H9 (cell line): ENCODE results near the gene MYH11. TPM values are rescaled to one million over a fixed set of nuclear protein-coding genes. Genes with fewer than 3 reads are reported as not detected.

Source experiments
- DNase-seq: peaks from one replicate; pipeline ENCODE4 v3.0.0-alpha.2; 2017
- H2AFZ ChIP-seq: one replicate; pipeline ENCODE4 v1.6.1; 2013; ENCODE audit warnings: mild to moderate bottlenecking, low read length, control low read depth, moderate library complexity
- H2AK5ac ChIP-seq: 2 replicates; pipeline ENCODE4 v1.6.1; 2013; ENCODE audit warnings: low read length, control low read depth, mixed read lengths; ENCODE audit not compliant: insufficient read length
- H2BK120ac ChIP-seq: one replicate; pipeline ENCODE4 v1.6.1; 2013; ENCODE audit warnings: low read depth, mild to moderate bottlenecking, low read length, control low read depth, inconsistent platforms; ENCODE audit not compliant: poor library complexity, severe bottlenecking
- H2BK12ac ChIP-seq: 2 replicates; pipeline ENCODE4 v1.6.1; 2013; ENCODE audit warnings: low read length, control low read depth, mixed read lengths, low read depth; ENCODE audit not compliant: insufficient read length
- H2BK15ac ChIP-seq: 2 replicates; pipeline ENCODE4 v1.6.1; 2013; ENCODE audit warnings: low read depth, low read length, control low read depth
- H2BK20ac ChIP-seq: one replicate; pipeline ENCODE4 v1.6.1; 2013; ENCODE audit warnings: low read depth, mild to moderate bottlenecking, low read length, control low read depth, inconsistent platforms; ENCODE audit not compliant: poor library complexity, severe bottlenecking
- H2BK5ac ChIP-seq: 2 replicates; pipeline ENCODE4 v1.6.1; 2013; ENCODE audit warnings: low read length, control low read depth, mixed read lengths; ENCODE audit not compliant: insufficient read length
- H3K14ac ChIP-seq: 2 replicates; pipeline ENCODE4 v1.6.1; 2013; ENCODE audit warnings: low read length, control low read depth; ENCODE audit not compliant: insufficient read depth
- H3K18ac ChIP-seq: 2 replicates; pipeline ENCODE4 v1.6.1; 2013; ENCODE audit warnings: low read depth, mild to moderate bottlenecking, mixed read lengths, low read length, control low read depth; ENCODE audit not compliant: insufficient read length
- H3K23ac ChIP-seq: 2 replicates; pipeline ENCODE4 v1.6.1; 2013; ENCODE audit warnings: low read length, control low read depth, mixed read lengths, low read depth; ENCODE audit not compliant: insufficient read length
- H3K23me2 ChIP-seq: 2 replicates; pipeline ENCODE4 v1.6.1; 2013; ENCODE audit warnings: low read depth, mild to moderate bottlenecking, mixed read lengths, low read length, control low read depth; ENCODE audit not compliant: insufficient read length, poor library complexity, severe bottlenecking
- H3K27ac ChIP-seq: 2 replicates; pipeline ENCODE4 v1.5.1; 2013; ENCODE audit warnings: low read length, control low read depth, mixed read lengths, low read depth; ENCODE audit not compliant: insufficient read length
- H3K27me3 ChIP-seq: 2 replicates; pipeline ENCODE4 v1.6.1; 2013; ENCODE audit warnings: low read length, control low read depth, inconsistent platforms; ENCODE audit not compliant: insufficient read depth
- H3K4ac ChIP-seq: 2 replicates; pipeline ENCODE4 v1.6.1; 2013; ENCODE audit warnings: low read depth, mild to moderate bottlenecking, control low read depth, inconsistent platforms, low read length, moderate library complexity
- H3K4me1 ChIP-seq: 2 replicates; pipeline ENCODE4 v1.6.1; 2013; ENCODE audit warnings: low read length, control low read depth, inconsistent platforms; ENCODE audit not compliant: insufficient read depth
- H3K4me2 ChIP-seq: 2 replicates; pipeline ENCODE4 v1.6.1; 2013; ENCODE audit warnings: low read length, control low read depth, mixed read lengths; ENCODE audit not compliant: insufficient read length, insufficient read depth
- H3K56ac ChIP-seq: 2 replicates; pipeline ENCODE4 v1.6.1; 2013; ENCODE audit warnings: low read depth, mild to moderate bottlenecking, mixed read lengths, low read length, control low read depth; ENCODE audit not compliant: insufficient read length
- H3K79me1 ChIP-seq: 2 replicates; pipeline ENCODE4 v1.6.1; 2013; ENCODE audit warnings: low read depth, mild to moderate bottlenecking, moderate library complexity, low read length, control low read depth, inconsistent platforms; ENCODE audit not compliant: insufficient read depth, poor library complexity, severe bottlenecking
- H3K79me2 ChIP-seq: 2 replicates; pipeline ENCODE4 v1.6.1; 2013; ENCODE audit warnings: low read length, control low read depth, inconsistent platforms; ENCODE audit not compliant: insufficient read depth
- H3K9ac ChIP-seq: 2 replicates; pipeline ENCODE4 v1.6.1; 2013; ENCODE audit warnings: low read length, control low read depth, mixed read lengths; ENCODE audit not compliant: insufficient read length; ENCODE audit errors: extremely low read depth
- H3K9me3 ChIP-seq: one replicate; pipeline ENCODE4 v1.6.1; 2013; ENCODE audit warnings: low read depth, low read length, inconsistent platforms; ENCODE audit not compliant: control insufficient read depth
- H3T11ph ChIP-seq: one replicate; pipeline ENCODE4 v1.6.1; 2013; ENCODE audit warnings: mild to moderate bottlenecking, low read length, control low read depth, inconsistent platforms
- H4K20me1 ChIP-seq: one replicate; pipeline ENCODE4 v1.6.1; 2013; ENCODE audit not compliant: control insufficient read depth, insufficient read length, insufficient read depth
- H4K5ac ChIP-seq: 2 replicates; pipeline ENCODE4 v1.6.1; 2013; ENCODE audit warnings: low read depth, mild to moderate bottlenecking, mixed read lengths, low read length, control low read depth; ENCODE audit not compliant: insufficient read length
- H4K8ac ChIP-seq: replicated peaks from 2 replicates; pipeline ENCODE4 v1.6.1; 2013; ENCODE audit warnings: low read length, control low read depth, mixed read lengths, low read depth; ENCODE audit not compliant: insufficient read length
- H4K91ac ChIP-seq: 2 replicates; pipeline ENCODE4 v1.6.1; 2013; ENCODE audit warnings: low read depth, mild to moderate bottlenecking, moderate library complexity, mixed read lengths, low read length, control low read depth; ENCODE audit not compliant: insufficient read length
- H3K27ac Mint-ChIP-seq, 3 experiments: 2 replicates in 2 of 3; 3 replicates in 1 of 3; pipeline ENCODE4 v1.8.0; 2020 to 2021; ENCODE audit warnings: mixed read lengths in 3 of 3, mild to moderate bottlenecking in 1 of 3, moderate library complexity in 1 of 3
- H3K27me3 Mint-ChIP-seq: 2 replicates; pipeline ENCODE4 v1.8.0; 2021; ENCODE audit warnings: low read depth, mild to moderate bottlenecking, moderate library complexity, mixed read lengths
- H3K36me3 Mint-ChIP-seq, 3 experiments: 2 replicates in 2 of 3; 3 replicates in 1 of 3; pipeline ENCODE4 v1.8.0; 2020 to 2021; ENCODE audit warnings: low read depth in 3 of 3, mixed read lengths in 3 of 3; ENCODE audit not compliant: insufficient read depth in 1 of 3
- H3K4me1 Mint-ChIP-seq, 2 experiments: 2 replicates each; pipeline ENCODE4 v1.8.0; 2020; ENCODE audit warnings: mixed read lengths in 2 of 2
- H3K4me3 Mint-ChIP-seq, 2 experiments: 2 replicates in 1 of 2; 3 replicates in 1 of 2; pipeline ENCODE4 v1.8.0; 2020 to 2021; ENCODE audit warnings: mild to moderate bottlenecking in 2 of 2, mixed read lengths in 2 of 2, moderate library complexity in 1 of 2
- H3K9me3 Mint-ChIP-seq, 2 experiments: 2 replicates in 1 of 2; 3 replicates in 1 of 2; pipeline ENCODE4 v1.8.0; 2020; ENCODE audit warnings: mild to moderate bottlenecking in 2 of 2, mixed read lengths in 2 of 2, moderate library complexity in 1 of 2
- CTCF ChIP-seq: fragments of 200-600 bp; sonication (generic); conservative IDR thresholded peaks from 3 replicates; pipeline ENCODE4 v1.8.0; 2021; ENCODE audit warnings: antibody characterized with exemption, mild to moderate bottlenecking
- WGBS: extraction: QIAGEN DNeasy Blood & Tissue Kit; methylation state at CpG from one replicate; pipeline ENCODE4 v1.1.7; 2013; ENCODE audit warnings: missing lambda C conversion rate, low lambda C conversion rate, mixed read lengths; ENCODE audit not compliant: insufficient read length; ENCODE audit errors: extremely low coverage; 5-methylcytosine and 5-hydroxymethylcytosine counted together
- total RNA-seq: library from RNA; stranded (reverse); gene quantifications from 2 replicates; pipeline ENCODE4 v1.2.1, GENCODE V29; 2021

MYH11 gene
- total RNA-seq, 1 experiment from 2014 or later: 0.42 TPM

GRCh38 chr16:15757630-15758251 lies 99.1 kb downstream of the MYH11 start:
- H4K8ac ChIP-seq: no peak overlapping the region
- H3K79me2 ChIP-seq: no peaks in the 10 kb centered on the region
- no CpG with 5 or more reads among the region's 23 CpGs for WGBS
- no peak overlapping the region for H3K14ac ChIP-seq
- no peak overlapping the region for H3K18ac ChIP-seq
- no peak overlapping the region for H2BK20ac ChIP-seq
- no peak overlapping the region for H2BK12ac ChIP-seq
- no peaks in the 10 kb centered on the region for H3K9me3 ChIP-seq
- no peak overlapping the region for H3K9ac ChIP-seq
- H2BK5ac ChIP-seq: no peak overlapping the region
- Mint-ChIP-seq H3K27me3 (peaks cover 8% of the 10 kb centered on the region), H3K4me1 (peaks cover 10 to 16% of the 10 kb centered on the region in 2 experiments), H3K9me3 (no peaks in the 10 kb centered on the region), H3K36me3 (no peaks in the 10 kb centered on the region), H3K4me3 (no peak overlapping the region), H3K27ac (no peak overlapping the region)
- H4K5ac ChIP-seq: no peak overlapping the region
- H3K27ac ChIP-seq: no peak overlapping the region
- no peaks in the 10 kb centered on the region for H4K20me1 ChIP-seq
- no peak overlapping the region for H2BK120ac ChIP-seq
- H3K56ac ChIP-seq: no peak overlapping the region
- no peaks in the 10 kb centered on the region for H3K27me3 ChIP-seq
- DNase-seq: peak; percentile 60
- H3K4ac ChIP-seq: no peak overlapping the region
- no peak overlapping the region for H3T11ph ChIP-seq
- H3K4me1 ChIP-seq: no peaks in the 10 kb centered on the region
- no peak overlapping the region for H2BK15ac ChIP-seq
- TF ChIP-seq CTCF: no peak
- no peak overlapping the region for H4K91ac ChIP-seq
- no peak overlapping the region for H3K23ac ChIP-seq
- no peak overlapping the region for H3K4me2 ChIP-seq
- H3K79me1 ChIP-seq: no peaks in the 10 kb centered on the region
- no peaks in the 10 kb centered on the region for H3K23me2 ChIP-seq
- no peak overlapping the region for H2AFZ ChIP-seq
- no peak overlapping the region for H2AK5ac ChIP-seq
